HepG2 (cell line): ENCODE data around the gene HDAC10. TPM values are rescaled to one million over a fixed set of nuclear protein-coding genes. Genes with fewer than 3 reads are reported as not detected.

Experiments
- CREBL2 ChIP-seq: sonication (generic); formaldehyde crosslinking; IDR thresholded peaks from 2 replicates; pipeline ENCODE4 v1.8.1; 2023; ENCODE audit warnings: missing genetic modification reagents, mild to moderate bottlenecking, borderline replicate concordance
- KAT8 ChIP-seq: IDR thresholded peaks from 2 replicates; pipeline ENCODE4 v1.6.1; 2016; ENCODE audit warnings: missing genetic modification reagents, missing compliant biosample characterization
- KLF9 ChIP-seq: IDR thresholded peaks from 2 replicates; pipeline ENCODE4 v1.6.1; 2016; ENCODE audit warnings: low read depth
- MEIS1 ChIP-seq: sonication (generic); formaldehyde crosslinking; IDR thresholded peaks from 2 replicates; pipeline ENCODE4 v1.9.0; 2021; ENCODE audit warnings: mild to moderate bottlenecking, missing genetic modification reagents, moderate library complexity, borderline replicate concordance
- NR2C2 ChIP-seq: sonication (generic); formaldehyde crosslinking; IDR thresholded peaks from 2 replicates; pipeline ENCODE4 v1.4.0; 2020; ENCODE audit warnings: missing genetic modification reagents, mild to moderate bottlenecking, moderate library complexity, borderline replicate concordance
- NR3C1 ChIP-seq: sonication (generic); formaldehyde crosslinking; IDR thresholded peaks from 2 replicates; pipeline ENCODE4 v1.4.0; 2020; ENCODE audit warnings: missing genetic modification reagents
- POLR2G ChIP-seq: fragments of 200-400 bp; formaldehyde crosslinking; IDR thresholded peaks from 2 replicates; pipeline ENCODE4 v1.6.1; 2018; ENCODE audit warnings: mild to moderate bottlenecking, low read depth, low read length, moderate library complexity
- TAF1 ChIP-seq: sonication (generic); formaldehyde crosslinking; IDR thresholded peaks from 2 replicates; pipeline ENCODE4 v1.4.0; 2020; ENCODE audit warnings: missing genetic modification reagents
- TBX2 ChIP-seq: sonication (generic); formaldehyde crosslinking; IDR thresholded peaks from 2 replicates; pipeline ENCODE4 v1.5.0; 2020; ENCODE audit warnings: missing genetic modification reagents, mild to moderate bottlenecking, borderline replicate concordance
- TCF7 ChIP-seq: sonication (generic); IDR thresholded peaks from 2 replicates; pipeline ENCODE4 v1.6.1; 2016; ENCODE audit warnings: antibody characterized with exemption, low read depth
- TCF7L2 ChIP-seq: IDR thresholded peaks from 2 replicates; pipeline ENCODE4 v1.6.1; 2011; ENCODE audit warnings: mild to moderate bottlenecking, low read depth, low read length, moderate library complexity
- ZNF772 ChIP-seq: sonication (generic); formaldehyde crosslinking; IDR thresholded peaks from 2 replicates; pipeline ENCODE4 v1.5.0; 2020; ENCODE audit warnings: mild to moderate bottlenecking, missing genetic modification reagents
- polyA plus RNA-seq, 8 experiments: library from polyadenylated mRNA; depleted of rRNA in 3 of 8; stranded (reverse) in 7 of 8; unstranded in 1 of 8; fragments of >200 nt; fragmentation: Illumina TruSeq in 4 of 8; extraction: Trizol in 4 of 8; gene quantifications; 2 replicates each; pipeline versions ENCODE4 v1.2.1 to v1.2.3, GENCODE V29; 2011 to 2016; ENCODE audit warnings: low read depth in 4 of 8, missing spikeins in 1 of 8, mixed read lengths in 1 of 8; ENCODE audit not compliant: insufficient read depth in 1 of 8
- total RNA-seq, 5 experiments: library from RNA; depleted of rRNA; stranded (reverse); fragments of >200 nt; fragmentation: Illumina TruSeq; extraction: Trizol; gene quantifications; 2 replicates each; pipeline ENCODE4 v1.2.3, GENCODE V29; 2016; ENCODE audit warnings: low read depth in 1 of 5
- TF ChIP-seq, protein P1 (sequence below): sonication (generic); formaldehyde crosslinking; IDR thresholded peaks from 2 replicates; pipeline ENCODE4 v1.4.0; 2020; ENCODE audit warnings: missing genetic modification reagents; ENCODE audit errors: not compliant biosample characterization
- TF ChIP-seq, protein P2 (sequence below): sonication (generic); formaldehyde crosslinking; IDR thresholded peaks from 2 replicates; pipeline ENCODE4 v1.4.0; 2020; ENCODE audit warnings: missing genetic modification reagents
- TF ChIP-seq, protein P3 (sequence below): sonication (generic); formaldehyde crosslinking; IDR thresholded peaks from 2 replicates; pipeline ENCODE4 v1.8.1; 2023; ENCODE audit warnings: mild to moderate bottlenecking, inconsistent platforms, moderate library complexity, missing genetic modification reagents, borderline replicate concordance
- TF ChIP-seq, protein P4 (sequence below), 2 experiments: fragments of 450-650 bp in 1 of 2; sonication (generic) in 1 of 2; formaldehyde crosslinking in 1 of 2; IDR thresholded peaks; 2 replicates each; pipeline versions ENCODE4 v1.6.1 to v1.8.0; 2016 to 2022; ENCODE audit warnings: antibody characterized with exemption in 1 of 2, mild to moderate bottlenecking in 1 of 2, missing genetic modification reagents in 1 of 2

HDAC10 gene
- total and polyA plus RNA-seq, 2 of the 13 experiments (the other 11 are each of a cell fraction or from before 2014, with no cell fraction given): 13.9 to 14.9 TPM

DNA sequence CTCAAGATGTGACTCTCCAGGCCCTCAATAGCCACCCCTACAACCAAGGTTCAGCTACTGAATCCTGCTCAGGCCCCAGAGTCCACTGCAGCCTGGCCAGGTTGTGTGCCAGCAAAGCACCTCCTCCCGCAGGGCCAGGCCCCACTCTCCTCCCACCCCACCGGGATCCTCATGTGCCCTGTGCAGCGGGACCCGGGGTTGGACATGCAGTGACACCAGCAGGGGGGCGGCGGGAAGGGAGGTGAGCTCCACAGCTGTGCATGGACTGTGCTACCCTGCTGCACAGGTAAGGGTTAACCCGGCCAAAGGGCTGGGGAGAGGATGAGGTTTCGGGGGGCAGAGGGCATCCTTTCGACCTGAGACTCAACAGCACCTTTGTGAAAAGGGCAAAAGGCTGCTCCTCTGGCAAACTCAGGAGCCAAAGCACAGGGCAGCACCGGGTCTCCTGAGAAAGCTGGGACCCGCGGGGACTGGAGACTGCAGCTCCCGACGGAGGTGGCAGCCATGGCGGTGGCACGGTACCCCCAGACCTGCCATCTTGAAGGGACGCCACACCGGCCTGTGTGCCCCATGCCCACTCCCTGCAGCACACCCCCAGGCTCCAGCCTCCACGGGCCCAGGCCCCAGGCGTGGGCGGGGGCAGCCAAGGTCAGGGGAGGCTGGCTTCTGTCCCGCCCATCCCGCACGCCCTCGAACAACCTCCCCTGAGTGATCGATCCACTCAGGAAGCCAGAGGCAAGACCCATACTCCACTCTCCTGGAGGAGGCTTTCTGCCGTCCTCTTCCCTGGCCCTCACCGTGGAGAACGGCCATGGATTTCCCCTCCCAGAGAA, 45.8 kb upstream of the HDAC10 start (continued):
- TF ChIP-seq, protein P1, sequence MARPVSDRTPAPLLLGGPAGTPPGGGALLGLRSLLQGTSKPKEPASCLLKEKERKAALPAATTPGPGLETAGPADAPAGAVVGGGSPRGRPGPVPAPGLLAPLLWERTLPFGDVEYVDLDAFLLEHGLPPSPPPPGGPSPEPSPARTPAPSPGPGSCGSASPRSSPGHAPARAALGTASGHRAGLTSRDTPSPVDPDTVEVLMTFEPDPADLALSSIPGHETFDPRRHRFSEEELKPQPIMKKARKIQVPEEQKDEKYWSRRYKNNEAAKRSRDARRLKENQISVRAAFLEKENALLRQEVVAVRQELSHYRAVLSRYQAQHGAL (CRISPR knock-in tag): no peak
- TF ChIP-seq, protein P2, sequence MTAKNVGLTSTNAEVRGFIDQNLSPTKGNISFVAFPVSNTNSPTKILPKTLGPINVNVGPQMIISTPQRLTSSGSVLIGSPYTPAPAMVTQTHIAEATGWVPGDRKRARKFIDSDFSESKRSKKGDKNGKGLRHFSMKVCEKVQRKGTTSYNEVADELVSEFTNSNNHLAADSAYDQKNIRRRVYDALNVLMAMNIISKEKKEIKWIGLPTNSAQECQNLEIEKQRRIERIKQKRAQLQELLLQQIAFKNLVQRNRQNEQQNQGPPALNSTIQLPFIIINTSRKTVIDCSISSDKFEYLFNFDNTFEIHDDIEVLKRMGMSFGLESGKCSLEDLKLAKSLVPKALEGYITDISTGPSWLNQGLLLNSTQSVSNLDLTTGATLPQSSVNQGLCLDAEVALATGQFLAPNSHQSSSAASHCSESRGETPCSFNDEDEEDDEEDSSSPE (CRISPR knock-in tag): no peak
- TF ChIP-seq TAF1 (CRISPR knock-in tag) (no peak), KAT8 (CRISPR knock-in tag) (no peak), TCF7 (no peak), MEIS1 (no peak), KLF9 (no peak), NR3C1 (CRISPR knock-in tag) (no peak), POLR2G (no peak), TBX2 (peak; percentile 30; the same call in 1 of the 2 replicates), NR2C2 (CRISPR knock-in tag) (peak; percentile 33; the same call in 1 of the 2 replicates), ZNF772 (no peak), CREBL2 (CRISPR knock-in tag) (no peak), TCF7L2 (no peak)
- TF ChIP-seq, protein P3, sequence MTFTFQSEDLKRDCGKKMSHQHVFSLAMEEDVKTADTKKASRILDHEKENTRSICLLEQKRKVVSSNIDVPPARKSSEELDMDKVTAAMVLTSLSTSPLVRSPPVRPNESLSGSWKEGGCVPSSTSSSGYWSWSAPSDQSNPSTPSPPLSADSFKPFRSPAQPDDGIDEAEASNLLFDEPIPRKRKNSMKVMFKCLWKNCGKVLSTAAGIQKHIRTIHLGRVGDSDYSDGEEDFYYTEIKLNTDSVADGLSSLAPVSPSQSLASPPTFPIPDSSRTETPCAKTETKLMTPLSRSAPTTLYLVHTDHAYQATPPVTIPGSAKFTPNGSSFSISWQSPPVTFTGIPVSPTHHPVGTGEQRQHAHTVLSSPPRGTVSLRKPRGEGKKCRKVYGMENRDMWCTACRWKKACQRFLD (CRISPR knock-in tag): no peak
- TF ChIP-seq, protein P4, sequence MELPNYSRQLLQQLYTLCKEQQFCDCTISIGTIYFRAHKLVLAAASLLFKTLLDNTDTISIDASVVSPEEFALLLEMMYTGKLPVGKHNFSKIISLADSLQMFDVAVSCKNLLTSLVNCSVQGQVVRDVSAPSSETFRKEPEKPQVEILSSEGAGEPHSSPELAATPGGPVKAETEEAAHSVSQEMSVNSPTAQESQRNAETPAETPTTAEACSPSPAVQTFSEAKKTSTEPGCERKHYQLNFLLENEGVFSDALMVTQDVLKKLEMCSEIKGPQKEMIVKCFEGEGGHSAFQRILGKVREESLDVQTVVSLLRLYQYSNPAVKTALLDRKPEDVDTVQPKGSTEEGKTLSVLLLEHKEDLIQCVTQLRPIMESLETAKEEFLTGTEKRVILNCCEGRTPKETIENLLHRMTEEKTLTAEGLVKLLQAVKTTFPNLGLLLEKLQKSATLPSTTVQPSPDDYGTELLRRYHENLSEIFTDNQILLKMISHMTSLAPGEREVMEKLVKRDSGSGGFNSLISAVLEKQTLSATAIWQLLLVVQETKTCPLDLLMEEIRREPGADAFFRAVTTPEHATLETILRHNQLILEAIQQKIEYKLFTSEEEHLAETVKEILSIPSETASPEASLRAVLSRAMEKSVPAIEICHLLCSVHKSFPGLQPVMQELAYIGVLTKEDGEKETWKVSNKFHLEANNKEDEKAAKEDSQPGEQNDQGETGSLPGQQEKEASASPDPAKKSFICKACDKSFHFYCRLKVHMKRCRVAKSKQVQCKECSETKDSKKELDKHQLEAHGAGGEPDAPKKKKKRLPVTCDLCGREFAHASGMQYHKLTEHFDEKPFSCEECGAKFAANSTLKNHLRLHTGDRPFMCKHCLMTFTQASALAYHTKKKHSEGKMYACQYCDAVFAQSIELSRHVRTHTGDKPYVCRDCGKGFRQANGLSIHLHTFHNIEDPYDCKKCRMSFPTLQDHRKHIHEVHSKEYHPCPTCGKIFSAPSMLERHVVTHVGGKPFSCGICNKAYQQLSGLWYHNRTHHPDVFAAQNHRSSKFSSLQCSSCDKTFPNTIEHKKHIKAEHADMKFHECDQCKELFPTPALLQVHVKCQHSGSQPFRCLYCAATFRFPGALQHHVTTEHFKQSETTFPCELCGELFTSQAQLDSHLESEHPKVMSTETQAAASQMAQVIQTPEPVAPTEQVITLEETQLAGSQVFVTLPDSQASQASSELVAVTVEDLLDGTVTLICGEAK (IDR thresholded peaks at IDR 0.05): no peak
- TF ChIP-seq, protein P4 (CRISPR knock-in tag; IDR thresholded peaks at IDR 0.05): no peak
